ENCODE results near the gene PTH2. TPM values are rescaled to one million over a fixed set of nuclear protein-coding genes. Genes with fewer than 3 reads are reported as not detected.
A peak's percentile ranks its signal among the peaks of the same experiment; 100 is the strongest.

The PTH2 gene
- total RNA-seq, 3 donors from 2014 or later = not detected

DNA sequence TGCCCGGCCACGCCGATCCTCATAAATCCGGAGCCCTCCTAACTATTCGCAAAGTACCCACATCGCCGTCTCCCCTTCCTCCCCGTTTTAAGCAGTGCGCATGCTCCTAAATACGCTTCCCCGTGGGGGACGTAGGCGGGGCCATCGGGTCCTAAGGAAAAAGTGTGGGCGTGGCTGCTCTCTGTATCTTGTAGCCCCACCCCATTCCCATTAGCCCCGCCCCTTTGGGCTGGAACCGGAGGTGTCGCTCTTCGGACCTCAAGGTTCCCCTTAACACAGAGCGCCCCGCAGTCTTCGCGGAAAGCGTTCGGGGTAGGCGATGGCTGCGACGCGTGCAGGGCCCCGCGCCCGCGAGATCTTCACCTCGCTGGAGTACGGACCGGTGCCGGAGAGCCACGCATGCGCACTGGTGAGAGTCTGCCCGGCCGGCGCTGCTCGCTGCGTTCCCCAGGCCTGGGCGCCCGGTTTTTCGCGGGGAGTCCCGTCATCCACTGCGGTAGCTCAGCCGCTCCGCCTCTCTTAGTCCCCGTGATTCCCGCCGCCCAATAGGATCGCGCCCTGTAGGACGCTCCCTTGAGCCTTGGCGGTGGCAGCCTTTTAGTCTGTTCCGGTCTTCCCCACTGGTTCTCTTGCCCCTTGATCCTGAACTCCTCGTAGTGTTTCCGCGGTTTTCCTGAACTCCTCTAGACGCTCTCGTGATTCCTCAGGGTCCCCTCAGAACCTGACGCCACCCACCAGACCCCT, 29.9 kb upstream of the PTH2 start, which contains the start of gene ALDH16A1:
Gene ALDH16A1, plus strand, starts transcription at position 213 of the 744 bp plus-strand sequence. Its CDS starts 107 bp downstream, at position 320.
- no peaks in the 10 kb centered on the region for H3K9me3 ChIP-seq
- intact Hi-C loops (cut with DNase I, micrococcal nuclease) = no loop called here
- H3K36me3 ChIP-seq (ENCODE audit: low read depth) = peaks cover 5% of the 10 kb centered on the region
- peak within 1 kb of the TSS; percentile 36 for H3K4me3 ChIP-seq
- H3K4me1 ChIP-seq (ENCODE audit: low read depth) = peaks cover 18% of the 10 kb centered on the region
- peak; percentile 98 to 99 (median 99) for DNase-seq
- TF ChIP-seq CTCF (IDR thresholded peaks at IDR 0.05) = no peak
- ATAC-seq = peak; percentile 90

- peak; percentile 83 for ATAC-seq
- Histone ChIP-seq H3K4me1 (ENCODE audit: low read depth) (peaks cover 13% of the 10 kb centered on the region), H3K36me3 (ENCODE audit: low read depth) (peaks cover 5% of the 10 kb centered on the region), H3K9me3 (no peaks in the 10 kb centered on the region), H3K4me3 (peak within 1 kb of the TSS; percentile 65)
- peak; percentile 21 for TF ChIP-seq CTCF (IDR thresholded peaks at IDR 0.05)
- intact Hi-C loops (cut with DNase I, micrococcal nuclease) = no loop called here
- DNase-seq = peak; percentile 94 to 99 (median 97)
These were observed 28.4 kb upstream of the PTH2 start, which contains the start of gene PIH1D1 for GRCh38 chr19:49451430-49452181. PIH1D1 (minus strand) TSS chr19:49451814; CDS start chr19:49451574, 240 bp downstream.

GRCh38 chr19:49450405-49450804, 27.2 kb upstream of the PTH2 start:
- H3K4me1 ChIP-seq (ENCODE audit: low read depth) = peaks cover 13% of the 10 kb centered on the region
- no peak overlapping the region for H3K4me3 ChIP-seq
- H3K9me3 ChIP-seq = no peaks in the 10 kb centered on the region
- TF ChIP-seq CTCF (IDR thresholded peaks at IDR 0.05) = no peak
- H3K36me3 ChIP-seq (ENCODE audit: low read depth) = peaks cover 5% of the 10 kb centered on the region
- DNase-seq = no peak
- no peak for ATAC-seq
- intact Hi-C loops (cut with DNase I, micrococcal nuclease) = no loop called here

- TF ChIP-seq CTCF (IDR thresholded peaks at IDR 0.05) = no peak
- no peak for ATAC-seq
- peaks cover 8% of the 10 kb centered on the region for H3K4me1 ChIP-seq (ENCODE audit: low read depth)
- no peak for DNase-seq
- H3K9me3 ChIP-seq = no peaks in the 10 kb centered on the region
- H3K36me3 ChIP-seq (ENCODE audit: low read depth) = peaks cover 5% of the 10 kb centered on the region
- no peak overlapping the region for H3K4me3 ChIP-seq
- intact Hi-C loops (cut with DNase I, micrococcal nuclease) = no loop called here
These were observed 25.2 kb upstream of the PTH2 start for GRCh38 chr19:49448432-49448786.

GRCh38 chr19:49447485-49448431, 24.5 kb upstream of the PTH2 start:
- intact Hi-C loops (cut with DNase I, micrococcal nuclease) = no loop called here
- TF ChIP-seq CTCF (IDR thresholded peaks at IDR 0.05) = no peak
- DNase-seq = peak in 1 of 3 donors; percentile 58
- Histone ChIP-seq H3K4me3 (no peak overlapping the region), H3K36me3 (ENCODE audit: low read depth) (peaks cover 5% of the 10 kb centered on the region), H3K4me1 (ENCODE audit: low read depth) (peaks cover 8% of the 10 kb centered on the region), H3K9me3 (no peaks in the 10 kb centered on the region)
- no peak for ATAC-seq
